Activated naive CD4-positive, alpha-beta T cell treated with anti-CD3 and anti-CD28 coated beads, Interleukin-2, amount 10 ng/mL, durations not matched to agents 7 days and 5 days (primary cell): Measurements from ENCODE around the gene NAV2.

Experiments
- CTCF ChIA-PET: fragments of 350-600 bp; sonication (Branson Sonifier 250); formaldehyde crosslinking; loops from one replicate; lab custom pipeline; 2021; ENCODE audit warnings: antibody characterized with exemption; lab: Charles Lee
- DNase-seq: peaks from one replicate; pipeline ENCODE4 v3.0.0-alpha.2; 2020
- H3K27ac Mint-ChIP-seq: one replicate; pipeline ENCODE4 v1.8.0; 2021; ENCODE audit warnings: mild to moderate bottlenecking, moderate library complexity, mixed read lengths
- H3K27me3 Mint-ChIP-seq: one replicate; pipeline ENCODE4 v1.8.0; 2021; ENCODE audit warnings: mild to moderate bottlenecking, mixed read lengths
- H3K36me3 Mint-ChIP-seq: one replicate; pipeline ENCODE4 v1.8.0; 2021; ENCODE audit warnings: mixed read lengths
- H3K4me1 Mint-ChIP-seq: one replicate; pipeline ENCODE4 v1.8.0; 2021; ENCODE audit warnings: mixed read lengths
- H3K4me3 Mint-ChIP-seq: one replicate; pipeline ENCODE4 v1.8.0; 2021; ENCODE audit warnings: mild to moderate bottlenecking, moderate library complexity, mixed read lengths
- H3K9me3 Mint-ChIP-seq: one replicate; pipeline ENCODE4 v1.8.0; 2021; ENCODE audit warnings: mixed read lengths

Gene NAV2

GRCh38 chr11:20084921-20085814 lies 372.5 kb downstream of the NAV2 start:
- DNase-seq = no peak
- Mint-ChIP-seq H3K27me3 (peaks cover 24% of the 10 kb centered on the region), H3K9me3 (no peaks in the 10 kb centered on the region), H3K4me3 (no peak overlapping the region), H3K4me1 (peaks cover 4% of the 10 kb centered on the region), H3K27ac (no peak overlapping the region), H3K36me3 (no peaks in the 10 kb centered on the region)
- CTCF ChIA-PET = no interaction called here

DNA sequence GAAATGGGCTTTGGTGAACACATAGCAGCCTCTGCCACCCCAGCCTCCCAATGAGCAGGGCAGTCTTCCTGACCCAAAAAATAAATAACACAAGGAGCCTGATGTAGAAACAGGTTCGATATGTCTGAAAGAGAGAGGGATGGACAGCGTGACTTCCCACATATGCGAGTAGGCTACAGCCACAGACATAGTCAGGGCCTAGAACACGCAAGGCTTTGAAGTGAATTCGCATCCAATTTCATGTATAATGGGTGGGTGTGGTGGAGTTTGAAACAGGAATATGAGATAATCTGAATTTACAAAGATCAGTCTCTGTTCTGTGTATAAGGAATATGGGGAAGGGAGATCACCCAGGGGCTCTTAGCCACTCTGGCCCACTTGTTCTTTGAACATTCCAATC lies 373.3 kb downstream of the NAV2 start:
- Mint-ChIP-seq H3K9me3 (no peaks in the 10 kb centered on the region), H3K27ac (no peak overlapping the region), H3K27me3 (peaks cover 28% of the 10 kb centered on the region), H3K36me3 (no peaks in the 10 kb centered on the region), H3K4me3 (no peak overlapping the region), H3K4me1 (peaks cover 4% of the 10 kb centered on the region)
- no peak for DNase-seq
- CTCF ChIA-PET = no interaction called here

DNA sequence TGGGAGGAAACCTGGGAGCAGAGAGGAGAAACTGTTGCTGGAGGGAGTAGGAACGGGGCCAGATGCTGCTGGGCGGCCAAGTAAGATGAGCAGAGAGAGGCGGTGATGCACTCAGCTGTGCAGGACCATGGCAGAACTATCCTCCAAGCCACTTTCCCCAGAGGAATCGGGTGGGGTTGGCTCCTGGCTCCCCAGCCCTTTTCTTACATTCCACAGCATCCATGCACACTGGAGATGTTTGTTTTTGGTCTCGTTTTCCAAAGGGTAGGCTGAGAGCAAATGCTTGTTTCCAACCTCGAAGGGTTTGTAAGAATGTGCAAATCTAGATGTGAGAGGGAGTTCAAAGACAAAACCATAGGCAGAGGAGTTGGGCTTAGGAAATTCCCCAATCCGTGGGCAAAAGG lies 374.5 kb downstream of the NAV2 start:
- H3K9me3 Mint-ChIP-seq = no peaks in the 10 kb centered on the region
- H3K4me3 Mint-ChIP-seq = no peak overlapping the region
- H3K4me1 Mint-ChIP-seq = peaks cover 4% of the 10 kb centered on the region
- CTCF ChIA-PET = no interaction called here
- peaks cover 34% of the 10 kb centered on the region for H3K27me3 Mint-ChIP-seq
- H3K36me3 Mint-ChIP-seq = no peaks in the 10 kb centered on the region
- H3K27ac Mint-ChIP-seq = no peak overlapping the region
- no peak for DNase-seq

DNA sequence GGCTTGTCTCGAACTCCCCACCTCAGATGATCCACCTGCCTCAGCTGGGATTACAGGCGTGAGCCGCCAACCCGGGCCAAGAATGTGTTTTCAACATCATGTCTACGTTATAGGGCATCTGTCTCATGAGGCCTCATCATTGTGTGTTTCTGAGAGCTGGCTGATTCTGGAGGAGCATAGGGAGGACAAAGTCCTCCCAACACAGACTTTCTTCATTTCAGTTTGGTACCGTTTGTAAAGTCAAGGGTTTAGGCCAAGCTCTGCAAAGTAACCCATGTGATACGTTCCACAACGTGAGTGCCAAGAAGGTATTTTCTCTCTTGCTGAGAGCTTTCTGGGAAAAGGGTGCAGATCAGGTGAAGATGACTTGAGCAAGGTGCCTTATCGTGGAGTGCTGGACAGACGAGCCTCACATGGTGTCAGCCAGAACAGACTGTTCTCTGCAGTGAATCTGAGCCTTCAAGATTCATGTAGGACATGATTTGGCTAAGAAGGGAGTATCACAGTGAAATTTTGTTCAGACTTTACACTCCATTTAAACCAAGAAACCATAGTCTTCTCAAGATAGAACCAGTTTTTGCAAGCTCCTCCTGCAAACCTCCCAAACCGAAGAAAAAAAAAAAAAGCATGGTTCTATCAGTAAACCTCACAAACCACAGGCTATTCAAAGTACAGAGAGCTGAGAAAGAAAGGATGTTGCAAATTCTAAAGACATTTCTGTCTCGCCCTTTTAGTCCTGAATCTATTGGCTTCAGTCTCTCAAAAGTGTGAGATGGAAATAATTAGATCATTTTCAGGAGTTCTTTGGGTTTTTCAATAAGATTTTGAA lies 376.0 kb downstream of the NAV2 start:
- Mint-ChIP-seq H3K36me3 (no peaks in the 10 kb centered on the region), H3K27me3 (peaks cover 34% of the 10 kb centered on the region), H3K9me3 (no peaks in the 10 kb centered on the region), H3K4me3 (no peak overlapping the region), H3K4me1 (peaks cover 4% of the 10 kb centered on the region), H3K27ac (no peak overlapping the region)
- DNase-seq = no peak
- CTCF ChIA-PET = no interaction called here

DNA sequence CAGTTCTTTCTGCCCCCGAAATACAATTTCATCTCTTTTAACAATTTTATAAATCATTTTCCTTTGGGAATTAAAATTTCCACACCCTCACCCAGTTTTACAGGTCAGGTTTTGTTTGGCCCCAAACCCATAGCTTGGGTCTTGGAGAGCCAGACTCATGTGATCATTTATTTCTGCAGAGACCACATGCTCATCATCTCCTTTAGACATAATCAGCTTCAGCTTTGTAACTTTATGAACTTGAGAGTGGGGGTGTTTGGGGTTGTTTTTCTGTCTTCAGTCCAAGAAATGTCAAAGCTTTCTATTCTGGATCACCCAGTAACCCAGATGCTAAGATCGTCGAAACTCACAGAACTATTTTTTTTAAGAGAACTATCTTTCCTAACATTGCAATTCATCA lies 376.7 kb downstream of the NAV2 start:
- no peak overlapping the region for H3K27ac Mint-ChIP-seq
- H3K9me3 Mint-ChIP-seq = no peaks in the 10 kb centered on the region
- no peak overlapping the region for H3K4me3 Mint-ChIP-seq
- H3K4me1 Mint-ChIP-seq = peaks cover 2% of the 10 kb centered on the region
- no peak for DNase-seq
- CTCF ChIA-PET = interaction anchor here (1.1 kb wide), 1 partner anchor 44 kb away, joined by 3 read pairs; no protein-coding TSS in a partner anchor
- H3K36me3 Mint-ChIP-seq = no peaks in the 10 kb centered on the region
- H3K27me3 Mint-ChIP-seq = peaks cover 34% of the 10 kb centered on the region

GRCh38 chr11:20089796-20090653 lies 377.4 kb downstream of the NAV2 start:
- CTCF ChIA-PET = interaction anchor here (1.1 kb wide), 1 partner anchor 43 kb away, joined by 3 read pairs; no protein-coding TSS in a partner anchor
- no peaks in the 10 kb centered on the region for H3K36me3 Mint-ChIP-seq
- DNase-seq = no peak
- H3K9me3 Mint-ChIP-seq = no peaks in the 10 kb centered on the region
- peaks cover 2% of the 10 kb centered on the region for H3K4me1 Mint-ChIP-seq
- H3K27me3 Mint-ChIP-seq = peaks cover 34% of the 10 kb centered on the region
- H3K4me3 Mint-ChIP-seq = no peak overlapping the region
- H3K27ac Mint-ChIP-seq = no peak overlapping the region

DNA sequence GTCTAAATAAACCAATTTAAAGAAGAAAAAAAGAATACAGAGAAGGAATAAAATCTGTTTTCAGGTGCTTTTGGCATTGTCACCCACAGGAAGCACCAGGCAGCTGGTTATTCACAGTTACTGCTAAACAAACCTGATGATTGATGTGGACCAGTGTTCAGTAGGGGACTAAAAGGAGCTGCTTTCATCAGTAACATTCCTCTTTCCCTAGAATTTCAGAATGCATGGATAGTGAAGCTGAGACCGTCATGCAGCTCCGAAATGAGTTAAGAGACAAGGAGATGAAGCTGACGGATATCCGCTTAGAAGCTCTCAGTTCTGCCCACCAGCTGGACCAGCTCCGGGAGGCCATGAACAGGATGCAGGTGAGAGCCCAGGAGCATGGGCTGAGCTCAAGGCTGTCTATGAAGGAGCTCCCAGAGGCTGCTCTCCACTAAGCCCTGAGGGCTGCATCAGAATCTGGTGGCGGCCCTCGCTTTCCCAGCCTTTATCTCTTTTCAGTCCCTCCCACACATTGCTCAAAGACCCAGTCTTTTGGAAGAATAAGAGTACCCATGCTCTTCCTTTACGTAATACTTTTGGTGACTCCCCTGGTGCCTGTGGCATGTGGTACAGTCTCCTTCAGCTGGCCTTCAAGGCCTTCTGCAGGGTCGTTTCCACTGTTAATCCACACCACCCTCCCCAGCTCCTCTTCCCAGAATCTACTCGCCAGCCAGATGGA lies 378.2 kb downstream of the NAV2 start:
- H3K4me3 Mint-ChIP-seq = no peak overlapping the region
- no peak overlapping the region for H3K27ac Mint-ChIP-seq
- H3K36me3 Mint-ChIP-seq = no peaks in the 10 kb centered on the region
- H3K9me3 Mint-ChIP-seq = no peaks in the 10 kb centered on the region
- peaks cover 34% of the 10 kb centered on the region for H3K27me3 Mint-ChIP-seq
- H3K4me1 Mint-ChIP-seq = peaks cover 2% of the 10 kb centered on the region
- CTCF ChIA-PET = no interaction called here
- DNase-seq = no peak

DNA sequence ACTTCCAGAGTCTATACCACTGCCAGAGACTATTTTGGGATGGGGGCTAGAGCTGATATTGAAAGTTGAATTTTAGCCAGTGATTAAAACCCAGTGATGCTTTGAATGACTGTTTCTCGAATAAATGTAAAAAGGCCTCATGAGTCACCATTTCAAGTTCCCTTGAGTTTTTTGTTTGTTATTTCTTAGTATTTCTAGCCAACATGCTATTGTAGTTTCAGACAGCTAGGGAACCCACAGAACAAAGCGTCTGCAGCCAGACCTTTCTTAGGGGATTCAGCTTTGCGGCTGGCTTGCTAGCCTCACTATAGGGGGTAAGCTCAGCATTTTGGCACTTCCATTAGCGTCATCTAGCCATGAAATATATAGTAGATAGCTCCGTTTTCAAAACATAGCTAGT lies 381.1 kb downstream of the NAV2 start:
- no peak overlapping the region for H3K4me3 Mint-ChIP-seq
- H3K36me3 Mint-ChIP-seq = no peaks in the 10 kb centered on the region
- peaks cover 2% of the 10 kb centered on the region for H3K4me1 Mint-ChIP-seq
- no peaks in the 10 kb centered on the region for H3K9me3 Mint-ChIP-seq
- CTCF ChIA-PET = no interaction called here
- H3K27me3 Mint-ChIP-seq = peaks cover 20% of the 10 kb centered on the region
- no peak overlapping the region for H3K27ac Mint-ChIP-seq
- DNase-seq = no peak

DNA sequence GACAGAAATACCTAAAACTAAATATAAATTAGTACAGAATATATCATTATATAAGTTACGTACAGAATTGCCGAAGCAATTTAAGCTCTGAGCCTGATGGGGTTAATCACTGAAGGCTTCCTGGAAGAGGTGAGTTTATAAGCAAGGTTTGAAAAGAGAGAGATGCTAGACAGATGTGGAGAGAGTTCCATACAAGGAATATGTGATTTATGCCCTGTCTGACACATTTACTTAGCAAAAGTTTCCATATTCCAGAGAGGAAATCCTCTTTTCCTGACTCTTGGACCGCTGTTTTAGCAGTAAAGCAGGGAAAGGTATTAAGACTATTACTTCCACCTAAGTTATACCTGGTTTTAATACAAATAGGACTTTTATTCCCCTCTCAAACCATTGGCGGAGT lies 382.6 kb downstream of the NAV2 start:
- CTCF ChIA-PET = no interaction called here
- no peaks in the 10 kb centered on the region for H3K9me3 Mint-ChIP-seq
- peaks cover 14% of the 10 kb centered on the region for H3K27me3 Mint-ChIP-seq
- no peak overlapping the region for H3K27ac Mint-ChIP-seq
- no peak for DNase-seq
- H3K36me3 Mint-ChIP-seq = no peaks in the 10 kb centered on the region
- no peak overlapping the region for H3K4me3 Mint-ChIP-seq
- H3K4me1 Mint-ChIP-seq = peaks cover 2% of the 10 kb centered on the region

DNA sequence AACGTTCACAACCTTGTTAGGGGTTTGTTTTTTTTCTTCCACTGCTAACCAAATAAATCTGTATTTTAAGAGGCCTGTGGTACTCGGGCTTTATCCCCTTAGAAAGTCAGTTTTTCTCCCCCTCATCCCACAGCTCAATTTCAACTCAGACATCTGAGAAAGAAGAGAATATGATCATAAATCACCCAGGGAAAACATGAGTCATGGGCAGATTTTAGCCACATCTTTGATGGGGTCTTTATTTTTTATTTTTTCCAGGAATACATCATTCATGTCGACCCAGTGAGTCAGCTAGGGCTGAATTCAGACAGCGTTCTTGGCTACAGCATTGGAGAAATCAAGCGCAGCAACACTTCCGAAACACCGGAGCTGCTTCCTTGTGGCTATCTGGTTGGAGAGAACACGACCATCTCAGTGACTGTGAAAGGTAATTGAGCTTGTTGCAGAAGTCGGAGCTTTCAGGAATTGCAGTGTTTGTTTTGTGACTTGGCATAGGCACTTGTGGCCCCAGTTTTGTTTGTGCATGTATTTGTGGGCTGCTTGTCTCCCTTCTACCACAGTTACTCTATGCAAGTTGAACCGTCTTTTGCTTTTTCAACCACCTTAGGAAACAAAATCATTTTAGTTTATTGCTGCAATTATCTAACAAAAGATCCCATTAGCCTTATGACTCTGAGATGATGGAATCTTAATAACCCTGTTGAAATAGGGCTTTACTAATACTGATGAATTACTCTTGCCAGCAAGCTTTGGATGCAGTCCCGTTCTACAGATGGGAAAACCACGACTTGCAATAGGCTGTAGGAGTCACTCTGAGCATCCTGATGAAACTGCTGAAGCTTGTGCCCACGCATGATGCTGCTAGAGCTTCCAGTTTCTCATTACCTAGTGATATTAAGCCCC lies 384.9 kb downstream of the NAV2 start:
- Mint-ChIP-seq H3K36me3 (no peaks in the 10 kb centered on the region), H3K4me1 (peaks cover 2% of the 10 kb centered on the region), H3K27ac (no peak overlapping the region), H3K4me3 (no peak overlapping the region), H3K9me3 (no peaks in the 10 kb centered on the region), H3K27me3 (peaks cover 4% of the 10 kb centered on the region)
- CTCF ChIA-PET = interaction anchor here (1.3 kb wide), 1 partner anchor 13 kb away, joined by 3 read pairs; no protein-coding TSS in a partner anchor
- no peak for DNase-seq

GRCh38 chr11:20099527-20099926 lies 386.9 kb downstream of the NAV2 start:
- H3K9me3 Mint-ChIP-seq = no peaks in the 10 kb centered on the region
- H3K4me1 Mint-ChIP-seq = peaks cover 2% of the 10 kb centered on the region
- no peak for DNase-seq
- peaks cover 4% of the 10 kb centered on the region for H3K27me3 Mint-ChIP-seq
- no peak overlapping the region for H3K27ac Mint-ChIP-seq
- H3K4me3 Mint-ChIP-seq = no peak overlapping the region
- H3K36me3 Mint-ChIP-seq = no peaks in the 10 kb centered on the region
- CTCF ChIA-PET = interaction anchor here (0.5 kb wide), 1 partner anchor 18 kb away, joined by 3 read pairs; no protein-coding TSS in a partner anchor

DNA sequence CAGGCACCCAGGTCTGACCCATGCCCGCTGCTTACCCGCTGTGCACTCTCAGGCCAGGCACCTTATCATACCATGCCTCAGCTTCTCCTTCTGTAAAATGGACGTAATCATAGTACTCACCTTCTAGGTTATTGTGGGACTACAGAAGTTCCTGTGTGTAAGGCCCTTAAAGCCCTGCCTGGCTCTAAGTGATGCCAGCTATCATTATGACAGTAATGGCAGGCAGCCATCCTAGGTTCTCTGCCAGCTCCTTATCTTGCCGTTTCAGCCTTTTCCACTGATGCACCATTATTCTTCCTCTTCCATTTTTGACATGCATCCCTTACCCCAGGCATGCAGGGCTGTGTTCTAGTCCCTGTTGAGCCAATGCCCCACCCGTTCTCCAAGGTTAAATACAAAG lies 389.8 kb downstream of the NAV2 start:
- no peaks in the 10 kb centered on the region for H3K9me3 Mint-ChIP-seq
- H3K36me3 Mint-ChIP-seq = no peaks in the 10 kb centered on the region
- DNase-seq = no peak
- peaks cover 2% of the 10 kb centered on the region for H3K4me1 Mint-ChIP-seq
- H3K27ac Mint-ChIP-seq = no peak overlapping the region
- H3K27me3 Mint-ChIP-seq = peaks cover 4% of the 10 kb centered on the region
- CTCF ChIA-PET = interaction anchor here (0.7 to 2.2 kb wide), 2 partner anchors 9 to 27 kb away, joined by 3 to 10 read pairs; no protein-coding TSS in a partner anchor
- no peak overlapping the region for H3K4me3 Mint-ChIP-seq
